ENCODE measurements around the gene UGT2B11.
"Not testable (repeated sequence)": the region's sequence is repeated elsewhere in the genome, so short reads cannot be mapped to it uniquely, and the experiment has no call there.

The UGT2B11 gene

GRCh38 chr4:69169171-69169570 lies 45.4 kb downstream of the UGT2B11 start:
- not testable (repeated sequence) for DNase-seq (ENCODE audit: low spot score)

GRCh38 chr4:69167300-69167699 lies 47.2 kb downstream of the UGT2B11 start:
- DNase-seq (ENCODE audit: low spot score), result no peak

GRCh38 chr4:69166376-69166775 lies 48.2 kb downstream of the UGT2B11 start:
- not testable (repeated sequence) for DNase-seq (ENCODE audit: low spot score)

GRCh38 chr4:69165707-69166106 lies 48.8 kb downstream of the UGT2B11 start:
- DNase-seq (ENCODE audit: low spot score), result not testable (repeated sequence)

GRCh38 chr4:69156913-69157312 lies 57.6 kb downstream of the UGT2B11 start:
- no peak for DNase-seq (ENCODE audit: low spot score)

- DNase-seq (ENCODE audit: low spot score), result no peak
Observed at GRCh38 chr4:69154021-69154420, 60.5 kb downstream of the UGT2B11 start.

Measured in Ammon's horn (tissue), 1 donor.